Measurements from ENCODE around the gene PDGFRB. TPM values are rescaled to one million over a fixed set of nuclear protein-coding genes. Genes with fewer than 3 reads are reported as not detected.
A peak's percentile ranks its signal among the peaks of the same experiment; 100 is the strongest.

The PDGFRB gene
- polyA plus RNA-seq, 2 of the 4 experiments (the other 2 are of a cell fraction) = 0.22 TPM

- no peak for TF ChIP-seq PBX3 (IDR thresholded peaks at IDR 0.05)
Measured at GRCh38 chr5:150068071-150068470, 87.6 kb downstream of the PDGFRB start (continued).

- TF ChIP-seq HOXB5 (CRISPR knock-in tag; IDR thresholded peaks at IDR 0.05) (no peak), EHF (CRISPR knock-in tag; IDR thresholded peaks at IDR 0.05) (no peak), MAFK (IDR thresholded peaks at IDR 0.05; ENCODE audit: partially characterized antibody) (no peak), PHF8 (IDR thresholded peaks at IDR 0.05; ENCODE audit: borderline replicate concordance, low read depth) (no peak), RFX5 (IDR thresholded peaks at IDR 0.05) (no peak), HOXB13 (CRISPR knock-in tag; IDR thresholded peaks at IDR 0.05; ENCODE audit: low read depth) (no peak), MYC (IDR thresholded peaks at IDR 0.05; ENCODE audit: borderline replicate concordance, low read length) (no peak), TP53 (CRISPR knock-in tag; IDR thresholded peaks at IDR 0.05) (no peak), FOSB (CRISPR knock-in tag; IDR thresholded peaks at IDR 0.05) (no peak), ZC3H11A (IDR thresholded peaks at IDR 0.05) (no peak), FOXS1 (CRISPR knock-in tag; IDR thresholded peaks at IDR 0.05) (no peak), POLR2A (IDR thresholded peaks at IDR 0.05; ENCODE audit: low read length) (no peak), ZNF302 (CRISPR knock-in tag; IDR thresholded peaks at IDR 0.05) (no peak), USF2 (IDR thresholded peaks at IDR 0.05) (no peak)
- no peak overlapping the region for H3K27ac ChIP-seq
- no peak for FAIRE-seq
- H3K4me2 ChIP-seq = no peak overlapping the region
- CTCF ChIA-PET = no interaction called here
- no peak overlapping the region for H3K4me3 ChIP-seq
- WGBS (ENCODE audit: missing lambda C conversion rate) = 77% methylated on average over 6 of the region's 6 CpGs
- POLR2A ChIA-PET = interaction anchor here (1.1 to 1.5 kb wide), 2 partner anchors 31 to 67 kb away, joined by 3 read pairs; partner anchors contain the start of genes HMGXB3 and TIGD6
- DNase-seq (ENCODE audit: low read depth in 1 of 2, low spot score in 1 of 2) = no peak
- no peaks in the 10 kb centered on the region for H3K9me3 ChIP-seq
- ATAC-seq = no peak
- 0 out of 3 replicates have a peak, but pooled peaks cover 4% of the 10 kb centered on the region for H3K4me1 ChIP-seq
Measured at GRCh38 chr5:150067405-150067960, 88.2 kb downstream of the PDGFRB start.

- DNase-seq (ENCODE audit: low read depth in 1 of 2, low spot score in 1 of 2) (no peak), FAIRE-seq (no peak), ATAC-seq (no peak)
- WGBS (ENCODE audit: missing lambda C conversion rate) = 78% methylated on average over 2 of the region's 2 CpGs
- no peak for TF ChIP-seq JUNB (IDR thresholded peaks at IDR 0.05)
- TF ChIP-seq ZFP36 (IDR thresholded peaks at IDR 0.05; ENCODE audit: borderline replicate concordance, partially characterized antibody) = peak; percentile 41
- TF ChIP-seq BCL3 (IDR thresholded peaks at IDR 0.05) = no peak
- 0 out of 3 replicates have a peak, but pooled peaks cover 4% of the 10 kb centered on the region for H3K4me1 ChIP-seq
- no peak overlapping the region for H3K4me2 ChIP-seq
- no peak overlapping the region for H3K4me3 ChIP-seq
- H3K9me3 ChIP-seq = no peaks in the 10 kb centered on the region
- H3K27ac ChIP-seq = 0 out of 6 replicates have a peak overlapping the region, but pooled peaks of 1 of the 2 experiments have one; percentile 10
- ChIA-PET CTCF (no interaction called here), POLR2A (interaction anchor here (1.1 to 1.5 kb wide), 2 partner anchors 30 to 67 kb away, joined by 3 read pairs; partner anchors contain the start of genes HMGXB3 and TIGD6)
Measured at GRCh38 chr5:150066901-150067396, 88.7 kb downstream of the PDGFRB start.

GRCh38 chr5:150066436-150066835, 89.2 kb downstream of the PDGFRB start:
- no peak overlapping the region for H3K4me2 ChIP-seq

More at GRCh38 chr5:150066436-150066835, 89.2 kb downstream of the PDGFRB start:
- DNase-seq (ENCODE audit: low read depth in 1 of 2, low spot score in 1 of 2) (no peak), ATAC-seq (no peak), FAIRE-seq (no peak)
- ChIA-PET CTCF (interaction anchor here (1.2 kb wide), 1 partner anchor 152 kb away, joined by 5 read pairs; no protein-coding TSS in a partner anchor), POLR2A (interaction anchor here (1.1 to 1.5 kb wide), 2 partner anchors 29 to 66 kb away, joined by 3 read pairs; partner anchors contain the start of genes HMGXB3 and TIGD6)
- Histone ChIP-seq H3K9me3 (no peaks in the 10 kb centered on the region), H3K4me1 (0 out of 3 replicates have a peak, but pooled peaks cover 4% of the 10 kb centered on the region), H3K27ac (no peak overlapping the region), H3K4me3 (no peak overlapping the region)
- 81% methylated on average over 5 of the region's 5 CpGs for WGBS (ENCODE audit: missing lambda C conversion rate)
- TF ChIP-seq TFCP2L1 (CRISPR knock-in tag; IDR thresholded peaks at IDR 0.05) = no peak
- TF ChIP-seq SMC3 (IDR thresholded peaks at IDR 0.05) = no peak
- no peak for TF ChIP-seq RCOR1 (IDR thresholded peaks at IDR 0.05; ENCODE audit: low read depth, low read length)
- no peak for TF ChIP-seq CBX8 (IDR thresholded peaks at IDR 0.05)
- no peak for TF ChIP-seq EP300 (IDR thresholded peaks at IDR 0.05)
- no peak for TF ChIP-seq HEYL (CRISPR knock-in tag; IDR thresholded peaks at IDR 0.05)
- no peak for TF ChIP-seq HDAC2 (IDR thresholded peaks at IDR 0.05)
- TF ChIP-seq JUNB (IDR thresholded peaks at IDR 0.05) = no peak
- no peak for TF ChIP-seq E2F6 (IDR thresholded peaks at IDR 0.05; ENCODE audit: borderline replicate concordance, low read depth)
- no peak for TF ChIP-seq ZNF302 (CRISPR knock-in tag; IDR thresholded peaks at IDR 0.05)
- TF ChIP-seq POLR2A (IDR thresholded peaks at IDR 0.05; ENCODE audit: low read length) = no peak
- TF ChIP-seq RFX5 (IDR thresholded peaks at IDR 0.05) = no peak

Measured in A549 (cell line).